HepG2 (cell line): ENCODE results near the gene RAC3.

Experiments
- ATF6 ChIP-seq: sonication (generic); formaldehyde crosslinking; conservative IDR thresholded peaks from 2 replicates; pipeline ENCODE4 v1.4.0; 2020; ENCODE audit warnings: missing genetic modification reagents
- CEBPB ChIP-seq: IDR thresholded peaks from 2 replicates; pipeline ENCODE4 v1.6.1; 2011; ENCODE audit warnings: low read depth, low read length, improper control_type of control experiment, borderline replicate concordance
- CTCF ChIP-seq: sonication (generic); formaldehyde crosslinking; IDR thresholded peaks from 2 replicates; pipeline ENCODE4 v1.5.0; 2020; ENCODE audit warnings: mild to moderate bottlenecking, missing genetic modification reagents, moderate library complexity
- ERF ChIP-seq: IDR thresholded peaks from 2 replicates; pipeline ENCODE4 v1.6.1; 2018; ENCODE audit warnings: missing biosample characterization, missing genetic modification reagents
- HMGXB4 ChIP-seq, 2 experiments: sonication (generic) in 1 of 2; formaldehyde crosslinking in 1 of 2; IDR thresholded peaks; 2 replicates each; pipeline versions ENCODE4 v1.4.0 to v1.6.1; 2018 to 2020; ENCODE audit warnings: missing genetic modification reagents in 2 of 2, borderline replicate concordance in 1 of 2, low read depth in 1 of 2, mild to moderate bottlenecking in 1 of 2, missing biosample characterization in 1 of 2
- MXI1 ChIP-seq: IDR thresholded peaks from 3 replicates; pipeline ENCODE4 v1.6.1; 2012; ENCODE audit warnings: low read depth, low read length, inconsistent platforms, borderline replicate concordance
- MYPOP ChIP-seq: sonication (generic); formaldehyde crosslinking; IDR thresholded peaks from 2 replicates; pipeline ENCODE4 v1.8.1; 2023; ENCODE audit warnings: mild to moderate bottlenecking, moderate library complexity, missing genetic modification reagents
- ZEB1 ChIP-seq: IDR thresholded peaks from 2 replicates; pipeline ENCODE4 v1.6.1; 2012; ENCODE audit warnings: mild to moderate bottlenecking, low read depth, inconsistent platforms; ENCODE audit not compliant: insufficient replicate concordance
- ZNF446 ChIP-seq: sonication (generic); formaldehyde crosslinking; IDR thresholded peaks from 2 replicates; pipeline ENCODE4 v1.5.0; 2020; ENCODE audit warnings: mild to moderate bottlenecking, missing genetic modification reagents

GRCh38 chr17:82007228-82007494, 24.3 kb upstream of the RAC3 start:
- no peak for TF ChIP-seq CEBPB
- no peak for TF ChIP-seq HMGXB4 (CRISPR knock-in tag; IDR thresholded peaks at IDR 0.05; ENCODE audit: borderline replicate concordance in 1 of 2, low read depth in 1 of 2)
- no peak for TF ChIP-seq MYPOP (CRISPR knock-in tag)
- TF ChIP-seq ZEB1, result no peak
- TF ChIP-seq ATF6 (CRISPR knock-in tag), result no peak
- no peak for TF ChIP-seq MXI1
- TF ChIP-seq CTCF (CRISPR knock-in tag), result no peak
- no peak for TF ChIP-seq ERF
- no peak for TF ChIP-seq ZNF446 (CRISPR knock-in tag)
